A549 (cell line): Measurements from ENCODE around the gene C18orf63. TPM values are rescaled to one million over a fixed set of nuclear protein-coding genes. Genes with fewer than 3 reads are reported as not detected.

Source experiments
- ATAC-seq, 2 experiments: fragments of 200-7000 bp in 1 of 2; fragments of >200 bp in 1 of 2; cut with Nextera tagmentation in 1 of 2; cut with Tn5 transposase in 1 of 2; 3 replicates each; pipeline versions ENCODE4 v1.8.0 to v1.9.1; 2018 to 2020; ENCODE audit warnings: mild to moderate bottlenecking in 1 of 2, moderate library complexity in 1 of 2
- CTCF ChIA-PET: fragments of 300-600 bp; sonication (Branson Sonifier 250); formaldehyde crosslinking; extraction: SDS; loops from one replicate; lab custom pipeline; 2021; ENCODE audit warnings: antibody characterized with exemption, inconsistent platforms; lab: Yijun Ruan, JAX
- POLR2A ChIA-PET: fragments of 350-600 bp; formaldehyde crosslinking; extraction: SDS; loops from one replicate; lab custom pipeline; 2021; ENCODE audit warnings: antibody characterized with exemption, inconsistent platforms; lab: Yijun Ruan, JAX
- DNase-seq, 2 experiments: peaks; one replicate each; pipeline versions ENCODE4 v3.0.0 to v3.0.0-alpha.2; 2011 to 2016; ENCODE audit warnings: low read depth in 1 of 2, low spot score in 1 of 2
- FAIRE-seq: peaks from 2 replicates; lab custom pipeline; 2011; peaks lifted over from hg19 to GRCh38; lab: Jason Lieb, UNC
- H3K27ac ChIP-seq, 2 experiments: fragments of >200 bp; sonication (Bioruptor Twin); formaldehyde crosslinking; 3 replicates each; pipeline ENCODE4 v1.5.1; 2016 to 2017
- H3K4me1 ChIP-seq: fragments of >200 bp; sonication (Bioruptor Twin); formaldehyde crosslinking; 3 replicates; pipeline ENCODE4 v1.6.1; 2016
- H3K4me2 ChIP-seq: fragments of >200 bp; sonication (Bioruptor Twin); formaldehyde crosslinking; 3 replicates; pipeline ENCODE4 v1.6.1; 2016
- H3K4me3 ChIP-seq: fragments of >200 bp; sonication (Bioruptor Twin); formaldehyde crosslinking; 3 replicates; pipeline ENCODE4 v1.5.1; 2016
- H3K9me3 ChIP-seq: fragments of >200 bp; sonication (Bioruptor Twin); formaldehyde crosslinking; 3 replicates; pipeline ENCODE4 v1.6.1; 2016
- BCL3 ChIP-seq: fragments of >200 bp; sonication (Bioruptor Twin); formaldehyde crosslinking; IDR thresholded peaks from 3 replicates; pipeline ENCODE4 v1.6.1; 2016
- CHD4 ChIP-seq: fragments of 200-600 bp; sonication (generic); IDR thresholded peaks from 2 replicates; pipeline ENCODE4 v1.6.1; 2016; ENCODE audit warnings: antibody characterized with exemption, mild to moderate bottlenecking, borderline replicate concordance
- CTCF ChIP-seq: fragments of >200 bp; sonication (Bioruptor Twin); formaldehyde crosslinking; IDR thresholded peaks from 3 replicates; pipeline ENCODE4 v1.5.1; 2016
- E2F6 ChIP-seq: IDR thresholded peaks from 2 replicates; pipeline ENCODE4 v1.6.1; 2012; ENCODE audit warnings: low read depth, borderline replicate concordance
- EHMT2 ChIP-seq: fragments of 200-600 bp; sonication (generic); IDR thresholded peaks from 2 replicates; pipeline ENCODE4 v1.6.1; 2016; ENCODE audit warnings: antibody characterized with exemption, low read depth, mild to moderate bottlenecking, moderate library complexity
- FOXS1 ChIP-seq: fragments of 250-450 bp; sonication (Bioruptor Pico); IDR thresholded peaks from 2 replicates; pipeline ENCODE4 v1.5.0; 2020; ENCODE audit warnings: mild to moderate bottlenecking, moderate library complexity
- HDAC2 ChIP-seq: fragments of 200-600 bp; sonication (generic); IDR thresholded peaks from 2 replicates; pipeline ENCODE4 v1.6.1; 2016
- HEYL ChIP-seq: fragments of 250-450 bp; sonication (Bioruptor Pico); IDR thresholded peaks from 2 replicates; pipeline ENCODE4 v1.8.0; 2021; ENCODE audit warnings: mild to moderate bottlenecking, moderate library complexity
- HOXA7 ChIP-seq: fragments of 250-450 bp; sonication (Bioruptor Pico); IDR thresholded peaks from 2 replicates; pipeline ENCODE4 v1.5.0; 2020; ENCODE audit warnings: mild to moderate bottlenecking, moderate library complexity
- JUN ChIP-seq, 2 experiments: fragments of >200 bp; sonication (Bioruptor Twin); formaldehyde crosslinking; IDR thresholded peaks; 2 replicates in 1 of 2; 3 replicates in 1 of 2; pipeline ENCODE4 v1.6.1; 2016 to 2017
- MAFK ChIP-seq: fragments of 450-650 bp; IDR thresholded peaks from 2 replicates; pipeline ENCODE4 v1.6.1; 2014; ENCODE audit not compliant: partially characterized antibody
- NPAS2 ChIP-seq: fragments of 250-450 bp; sonication (Bioruptor Pico); IDR thresholded peaks from 2 replicates; pipeline ENCODE4 v1.8.0; 2022; ENCODE audit warnings: mild to moderate bottlenecking, moderate library complexity, borderline replicate concordance
- PHF8 ChIP-seq: fragments of 200-600 bp; sonication (generic); IDR thresholded peaks from 2 replicates; pipeline ENCODE4 v1.6.1; 2016; ENCODE audit warnings: low read depth, mild to moderate bottlenecking, antibody characterized with exemption, moderate library complexity, borderline replicate concordance
- RAD21 ChIP-seq, 2 experiments: fragments of >200 bp in 1 of 2; sonication (Bioruptor Twin) in 1 of 2; formaldehyde crosslinking in 1 of 2; IDR thresholded peaks in 1 of 2; conservative IDR thresholded peaks in 1 of 2; 2 replicates in 1 of 2; 3 replicates in 1 of 2; pipeline ENCODE4 v1.6.1; 2012 to 2018; ENCODE audit warnings: inconsistent platforms in 1 of 2
- RARB ChIP-seq: fragments of 250-450 bp; sonication (Bioruptor Pico); IDR thresholded peaks from 2 replicates; pipeline ENCODE4 v1.8.0; 2021; ENCODE audit warnings: mild to moderate bottlenecking, moderate library complexity
- RCOR1 ChIP-seq: fragments of 150-350 bp; IDR thresholded peaks from 2 replicates; pipeline ENCODE4 v1.6.1; 2014; ENCODE audit warnings: antibody characterized with exemption, low read length, low read depth
- RFX5 ChIP-seq: fragments of 450-650 bp; IDR thresholded peaks from 2 replicates; pipeline ENCODE4 v1.7.1; 2014; ENCODE audit warnings: antibody characterized with exemption, mild to moderate bottlenecking, moderate library complexity
- RNF2 ChIP-seq: fragments of 200-600 bp; sonication (generic); IDR thresholded peaks from 2 replicates; pipeline ENCODE4 v1.6.1; 2016; ENCODE audit warnings: low read depth, mild to moderate bottlenecking, antibody characterized with exemption, moderate library complexity, borderline replicate concordance
- SMC3 ChIP-seq: fragments of >200 bp; sonication (Bioruptor Twin); formaldehyde crosslinking; IDR thresholded peaks from 3 replicates; pipeline ENCODE4 v1.6.1; 2018; ENCODE audit warnings: inconsistent platforms
- SREBF2 ChIP-seq: fragments of 450-650 bp; IDR thresholded peaks from 2 replicates; pipeline ENCODE4 v1.6.1; 2014; ENCODE audit warnings: mild to moderate bottlenecking, moderate library complexity
- TP53 ChIP-seq: fragments of 250-450 bp; sonication (Bioruptor Pico); IDR thresholded peaks from 2 replicates; pipeline ENCODE4 v1.5.0; 2021; ENCODE audit warnings: mild to moderate bottlenecking, moderate library complexity
- USF2 ChIP-seq: fragments of 450-650 bp; IDR thresholded peaks from 2 replicates; pipeline ENCODE4 v1.6.1; 2014; ENCODE audit warnings: antibody characterized with exemption
- ZC3H11A ChIP-seq: fragments of 450-650 bp; IDR thresholded peaks from 2 replicates; pipeline ENCODE4 v1.6.1; 2014; ENCODE audit warnings: antibody characterized with exemption, mild to moderate bottlenecking
- WGBS: methylation state at CpG from one replicate; pipeline ENCODE4 v1.1.6; 2017; ENCODE audit errors: missing lambda C conversion rate; 5-methylcytosine and 5-hydroxymethylcytosine counted together
- polyA plus RNA-seq, 4 experiments: library from polyadenylated mRNA; depleted of rRNA in 3 of 4; stranded (reverse); fragments of >200 nt; fragmentation: RNase III in 1 of 4; extraction: RNeasy Plus Mini Kit Qiagen cat#74134 plus additional on column Dnase treatment in 1 of 4; gene quantifications; 2 replicates in 3 of 4; 3 replicates in 1 of 4; pipeline ENCODE4 v1.2.3, GENCODE V29; 2011 to 2017

C18orf63 gene
- polyA plus RNA-seq, 2 of the 4 experiments (the other 2 are of a cell fraction) = not detected

GRCh38 chr18:74395006-74395405 lies 79.4 kb downstream of the C18orf63 start:
- Histone ChIP-seq H3K9me3 (no peaks in the 10 kb centered on the region), H3K4me1 (no peaks in the 10 kb centered on the region), H3K27ac (no peak overlapping the region), H3K4me2 (no peak overlapping the region), H3K4me3 (no peak overlapping the region)
- TF ChIP-seq RNF2 (no peak), SMC3 (no peak), RFX5 (no peak), RAD21 (conservative IDR thresholded peaks at IDR 0.05 in 1 of 2, IDR thresholded peaks at IDR 0.05 in 1 of 2) (no peak), USF2 (no peak), MAFK (no peak), FOXS1 (no peak), JUN (IDR thresholded peaks at IDR 0.05) (no peak), ZC3H11A (no peak), E2F6 (no peak), NPAS2 (CRISPR knock-in tag) (no peak), HEYL (no peak), HDAC2 (no peak), CHD4 (no peak), RCOR1 (no peak), EHMT2 (no peak)
- DNase-seq (no peak), FAIRE-seq (no peak), ATAC-seq (no peak)
- 29% methylated on average over 7 of the region's 7 CpGs for WGBS
- ChIA-PET CTCF (no interaction called here), POLR2A (no interaction called here)

GRCh38 chr18:74395648-74396154 lies 80.1 kb downstream of the C18orf63 start:
- no peak overlapping the region for H3K27ac ChIP-seq
- 70% methylated on average over 8 of the region's 9 CpGs for whole genome bisulfite sequencing
- CTCF ChIA-PET = no interaction called here
- H3K4me2 ChIP-seq = no peak overlapping the region
- POLR2A ChIA-PET = no interaction called here
- FAIRE-seq (no peak), ATAC-seq (no peak), DNase-seq (no peak)
- TF ChIP-seq SREBF2 = no peak
- TF ChIP-seq PHF8 = no peak
- TF ChIP-seq SMC3 = no peak
- TF ChIP-seq HOXA7 = no peak
- TF ChIP-seq CTCF = no peak
- no peak for TF ChIP-seq TP53 (CRISPR knock-in tag)
- no peak for TF ChIP-seq BCL3
- no peak for TF ChIP-seq RARB (CRISPR knock-in tag)
- TF ChIP-seq E2F6 = no peak
- H3K4me3 ChIP-seq = no peak overlapping the region
- no peaks in the 10 kb centered on the region for H3K9me3 ChIP-seq
- H3K4me1 ChIP-seq = no peaks in the 10 kb centered on the region
